HG02970 (cell line): Measurements from ENCODE around the gene COX18.

Experiments
- ATAC-seq: cut with Tn5 transposase; IDR thresholded peaks from one replicate; pipeline ENCODE4 v1.9.1; 2021; ENCODE audit warnings: mild to moderate bottlenecking, moderate library complexity, moderate number of reproducible peaks; ENCODE audit not compliant: unreplicated experiment, low FRiP score

COX18 gene, protein sequence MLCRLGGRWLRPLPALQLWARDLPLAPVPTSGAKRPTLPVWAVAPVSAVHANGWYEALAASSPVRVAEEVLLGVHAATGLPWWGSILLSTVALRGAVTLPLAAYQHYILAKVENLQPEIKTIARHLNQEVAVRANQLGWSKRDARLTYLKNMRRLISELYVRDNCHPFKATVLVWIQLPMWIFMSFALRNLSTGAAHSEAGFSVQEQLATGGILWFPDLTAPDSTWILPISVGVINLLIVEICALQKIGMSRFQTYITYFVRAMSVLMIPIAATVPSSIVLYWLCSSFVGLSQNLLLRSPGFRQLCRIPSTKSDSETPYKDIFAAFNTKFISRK

DNA sequence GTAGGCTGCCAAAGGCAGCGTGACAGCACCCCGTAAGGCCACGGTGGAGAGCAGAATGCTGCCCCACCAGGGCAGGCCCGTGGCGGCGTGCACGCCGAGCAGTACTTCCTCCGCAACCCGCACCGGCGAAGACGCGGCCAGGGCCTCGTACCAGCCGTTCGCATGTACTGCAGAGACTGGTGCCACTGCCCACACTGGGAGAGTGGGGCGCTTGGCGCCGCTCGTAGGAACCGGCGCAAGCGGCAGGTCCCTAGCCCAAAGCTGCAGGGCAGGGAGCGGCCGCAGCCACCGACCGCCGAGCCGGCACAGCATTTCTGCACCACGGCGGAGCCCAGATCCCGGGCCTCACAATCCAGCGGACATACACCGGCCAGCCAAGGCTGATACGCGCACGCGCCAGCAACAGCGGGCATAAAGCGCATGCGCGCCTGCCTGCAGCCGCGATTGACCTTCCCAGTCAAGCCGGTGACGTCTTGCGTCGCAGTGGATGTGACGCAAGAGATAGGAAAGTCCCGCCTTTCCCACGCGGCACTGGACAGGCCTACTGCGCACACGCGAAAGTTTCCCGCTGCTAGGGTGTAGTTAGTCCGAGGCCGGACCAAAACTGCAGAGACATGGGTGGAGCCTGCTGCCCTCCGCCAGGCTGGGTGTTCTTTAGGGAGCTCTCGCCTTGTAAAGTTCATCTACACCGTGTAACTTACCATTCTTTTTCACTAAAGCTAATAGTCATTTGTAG, at the start of gene COX18:
Gene COX18 (minus strand): TSS at position 379 of the 736 bp plus-strand sequence. CDS start 67 bp downstream, at position 312.
- ATAC-seq, result peak; percentile 86

DNA sequence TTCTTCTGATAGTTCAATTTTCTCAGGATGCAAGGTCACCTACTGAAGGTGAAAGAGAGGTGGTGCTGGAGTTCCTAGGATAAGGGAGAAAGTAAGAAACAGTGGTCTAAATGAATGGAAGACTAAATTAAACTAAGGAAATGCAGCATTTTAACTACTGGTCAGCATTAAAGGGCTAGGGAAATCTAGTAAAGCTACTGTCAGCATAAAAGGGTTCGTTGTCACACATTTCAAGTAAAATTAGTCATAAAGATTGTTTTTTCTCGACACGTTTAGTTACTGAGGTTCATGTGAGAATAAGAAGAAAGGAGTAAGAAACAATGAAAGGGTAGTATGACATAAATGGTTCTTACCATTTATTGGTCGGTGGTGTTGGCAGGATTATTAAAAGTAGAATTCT, 40.0 kb upstream of the COX18 start:
- ATAC-seq, result no peak

DNA sequence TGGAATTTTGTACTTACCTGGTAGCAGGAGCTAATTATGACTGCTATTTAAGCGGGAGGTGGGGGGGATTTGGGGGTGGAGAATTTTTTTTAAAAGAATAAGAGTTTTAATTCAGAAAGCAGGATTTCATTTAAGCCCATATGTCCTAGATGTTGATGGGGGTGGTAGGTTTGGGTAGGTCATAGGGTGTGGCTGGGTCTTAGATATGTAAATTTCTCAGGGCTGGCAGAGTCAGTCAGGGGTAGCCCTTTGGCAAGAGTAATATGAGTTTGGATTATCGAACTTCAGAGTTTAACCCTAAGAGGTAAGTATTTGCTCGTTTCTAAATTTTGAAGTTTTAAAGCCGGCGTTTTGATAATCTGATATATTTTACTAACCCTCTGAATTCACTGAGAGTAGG, 35.2 kb upstream of the COX18 start:
- no peak for ATAC-seq

DNA sequence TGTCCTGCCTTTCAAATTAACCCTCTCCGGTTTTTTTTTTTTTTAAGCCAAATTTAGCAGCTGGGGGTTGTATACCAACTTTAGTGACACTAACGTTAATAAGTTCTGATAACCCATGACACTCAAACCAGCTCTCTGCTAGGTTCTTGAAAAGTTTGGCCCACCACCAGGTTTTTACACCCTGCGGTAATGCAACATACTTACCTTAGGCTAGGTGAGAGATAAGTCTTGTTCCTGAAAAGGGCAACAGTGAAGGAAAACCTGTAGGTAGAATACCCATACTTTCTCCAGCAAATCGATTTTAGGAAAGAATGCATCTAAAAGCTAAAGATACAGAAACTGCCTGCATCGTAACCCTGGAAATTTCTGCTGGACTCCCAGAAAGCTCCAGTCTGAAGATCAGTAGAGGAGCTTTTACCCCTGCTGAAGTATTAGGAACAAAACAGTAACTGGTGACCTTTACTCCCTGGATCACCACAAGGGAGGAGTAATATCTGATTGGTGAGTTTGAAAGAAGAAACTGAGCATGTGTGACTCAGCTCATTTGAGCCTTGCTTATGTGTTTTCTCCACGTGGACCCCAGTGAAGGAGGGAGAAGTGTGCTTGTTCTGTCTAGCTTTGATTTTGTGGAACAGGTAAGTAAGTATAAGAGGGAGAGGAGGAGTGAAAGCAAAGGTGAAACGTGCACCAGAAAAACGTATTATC, 34.4 kb upstream of the COX18 start:
- no peak for ATAC-seq

DNA sequence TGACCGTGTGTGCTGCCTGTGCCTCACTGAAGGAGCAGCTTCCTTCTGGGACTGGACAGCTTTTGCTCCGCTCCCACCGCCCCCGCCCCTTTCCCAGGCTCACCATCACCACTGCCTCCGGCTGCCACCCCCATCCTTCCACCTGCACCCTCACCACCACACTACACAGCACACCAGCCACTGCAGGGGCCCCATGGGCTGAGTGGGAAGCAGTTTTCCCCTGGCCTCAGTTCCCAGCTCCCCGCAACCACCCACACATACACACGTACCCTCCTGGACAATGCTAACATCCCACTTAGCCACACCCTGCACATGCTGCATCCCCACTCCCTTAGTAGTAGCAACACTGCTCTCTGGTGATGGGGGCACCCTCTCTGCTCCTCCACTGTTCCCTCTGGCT, 29.6 kb upstream of the COX18 start:
- no peak for ATAC-seq

DNA sequence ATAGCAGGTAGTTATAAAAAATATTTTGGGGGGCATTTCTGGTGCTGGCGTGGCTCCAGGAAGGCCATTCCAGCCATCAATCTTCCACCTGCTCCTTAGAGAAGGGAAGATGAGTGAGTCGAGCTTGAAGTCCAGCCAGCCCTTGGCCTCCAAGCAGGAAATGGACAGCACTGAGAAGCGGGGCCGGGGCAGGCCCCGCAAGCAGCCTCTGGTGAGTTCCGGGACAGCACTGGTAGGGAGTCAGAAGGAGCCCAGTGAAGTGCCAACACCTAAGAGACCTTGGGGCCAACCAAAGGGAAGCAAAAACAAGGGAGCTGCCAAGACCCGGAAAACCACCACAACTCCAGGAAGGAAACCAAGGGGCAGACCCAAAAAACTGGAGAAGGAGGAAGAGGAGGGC, 29.2 kb upstream of the COX18 start:
- no peak for ATAC-seq

DNA sequence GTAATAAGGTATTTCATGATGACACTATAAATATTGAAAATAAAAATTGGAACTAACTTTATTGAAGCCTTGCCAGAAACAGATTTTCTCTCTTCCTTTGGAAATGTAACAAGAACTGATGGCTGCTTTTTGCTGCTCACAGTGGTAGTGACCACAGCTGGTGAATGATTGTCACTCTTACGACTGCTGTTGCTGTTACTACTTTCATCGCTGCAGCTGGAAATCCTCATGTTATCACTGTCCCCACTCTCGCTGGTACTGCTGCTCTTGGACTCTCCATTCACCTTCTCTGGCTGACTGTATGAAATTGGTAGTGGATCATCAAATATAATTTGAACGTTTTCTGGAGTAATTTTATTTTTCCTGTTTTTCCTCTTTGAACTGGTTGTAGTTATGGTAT, 28.5 kb upstream of the COX18 start:
- no peak for ATAC-seq

DNA sequence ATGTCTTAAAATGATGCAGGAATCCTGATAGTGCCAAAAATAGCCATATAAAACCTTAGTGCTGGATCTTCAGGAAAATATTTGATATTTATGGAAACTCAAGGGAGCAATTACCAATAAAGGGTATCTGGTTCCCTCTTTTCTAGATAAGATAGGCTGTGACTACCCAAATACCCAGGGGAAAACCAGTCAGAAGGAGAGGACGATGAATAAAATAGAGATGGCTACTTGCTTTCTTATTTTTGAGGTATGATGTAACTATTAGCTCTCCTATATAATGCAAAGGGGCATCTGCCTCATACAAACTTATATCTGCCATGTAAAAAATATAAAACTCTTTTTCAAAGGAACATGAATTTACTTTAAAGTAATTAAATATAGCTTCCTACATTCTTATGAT, 23.4 kb upstream of the COX18 start:
- no peak for ATAC-seq

DNA sequence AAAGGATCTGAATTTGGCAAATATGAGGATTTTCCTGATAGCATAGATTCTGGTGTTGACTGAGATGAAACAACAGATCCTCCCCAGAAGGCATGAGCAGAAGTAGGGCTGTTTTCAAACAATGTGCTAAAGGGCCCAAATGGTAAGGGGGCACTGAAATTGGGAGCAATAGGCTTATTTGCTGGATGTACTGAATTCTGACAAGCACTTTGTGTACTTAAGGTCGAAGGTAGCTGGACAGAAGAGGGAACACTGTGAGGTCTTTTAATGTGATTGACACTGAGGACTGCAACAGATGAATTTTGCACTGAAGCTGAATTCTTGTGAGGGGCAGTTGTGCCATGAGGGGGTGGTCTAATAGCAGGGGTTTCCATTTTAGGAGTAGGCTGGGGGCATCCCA, 21.2 kb upstream of the COX18 start:
- no peak for ATAC-seq

DNA sequence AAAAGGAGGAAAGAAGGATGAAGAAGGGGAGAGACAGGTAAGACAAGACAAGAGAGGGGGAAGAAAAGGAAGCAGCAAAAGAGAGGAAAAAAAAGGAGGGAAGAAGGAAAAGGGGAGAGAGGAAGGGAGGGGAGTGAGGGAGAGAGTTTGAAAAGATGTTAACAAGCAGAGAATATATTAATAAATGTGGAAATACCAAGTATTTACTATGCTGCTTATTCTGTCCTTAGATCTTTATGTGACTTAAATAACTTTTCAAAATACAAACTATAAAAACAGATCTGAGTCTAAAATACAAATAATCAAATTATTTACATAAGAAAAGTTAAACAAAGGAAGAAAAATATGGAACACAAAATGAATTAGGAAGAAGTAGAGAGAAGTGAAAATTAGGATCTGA, 18.4 kb upstream of the COX18 start:
- no peak for ATAC-seq

DNA sequence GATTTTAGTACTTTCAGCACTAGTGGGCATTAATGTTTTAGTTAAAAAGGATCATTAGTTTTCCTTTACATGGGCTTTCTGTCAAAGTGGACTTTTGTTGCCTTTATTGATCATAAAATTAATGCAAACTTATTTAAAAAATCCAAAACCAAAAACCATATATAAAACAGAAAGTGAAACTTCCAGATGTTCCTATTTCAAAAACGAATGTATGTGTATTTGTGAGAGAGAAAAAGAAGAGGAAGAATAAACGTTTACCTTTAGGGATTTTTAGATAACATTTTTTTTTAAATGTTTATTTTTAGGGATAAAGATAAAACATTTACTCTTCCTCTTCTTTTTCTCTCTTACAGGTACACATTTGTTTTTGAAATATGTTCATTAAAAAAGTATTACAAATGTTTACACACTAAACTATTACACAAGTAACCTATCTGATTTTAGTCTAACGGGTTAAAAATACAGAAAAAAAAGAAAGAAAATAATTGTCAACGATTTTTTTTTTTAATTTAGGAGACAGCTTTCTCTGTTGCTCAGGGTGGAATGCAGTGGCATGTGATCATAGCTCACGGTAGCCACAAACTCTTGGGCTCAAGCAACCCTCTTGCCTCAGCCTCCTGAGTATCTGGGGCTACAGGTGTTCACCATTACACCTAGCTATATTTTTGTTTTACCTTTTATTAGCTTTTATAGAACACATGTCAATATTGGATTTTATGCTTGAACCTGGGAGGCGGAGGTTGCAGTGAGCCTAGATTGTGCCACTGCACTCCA, 16.8 kb upstream of the COX18 start:
- ATAC-seq, result no peak

DNA sequence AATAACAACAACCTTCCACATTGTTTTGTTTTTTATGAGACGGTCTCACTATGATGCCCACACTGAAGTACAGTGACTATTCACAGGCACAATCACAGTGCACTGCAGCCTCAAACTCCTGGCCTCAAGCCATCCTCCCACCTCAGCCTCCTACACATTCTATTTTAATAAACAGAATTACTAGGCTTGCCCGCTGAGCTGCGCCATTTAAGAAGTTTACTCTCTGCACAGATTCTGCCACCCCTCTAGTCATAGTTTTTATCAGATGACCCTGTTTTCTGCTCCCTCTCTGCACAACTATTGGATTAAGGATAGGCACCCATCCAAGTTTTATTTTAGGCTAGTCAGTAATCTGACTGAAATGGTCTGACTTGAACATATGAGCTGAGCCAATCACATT, 11.3 kb upstream of the COX18 start:
- ATAC-seq, result no peak

DNA sequence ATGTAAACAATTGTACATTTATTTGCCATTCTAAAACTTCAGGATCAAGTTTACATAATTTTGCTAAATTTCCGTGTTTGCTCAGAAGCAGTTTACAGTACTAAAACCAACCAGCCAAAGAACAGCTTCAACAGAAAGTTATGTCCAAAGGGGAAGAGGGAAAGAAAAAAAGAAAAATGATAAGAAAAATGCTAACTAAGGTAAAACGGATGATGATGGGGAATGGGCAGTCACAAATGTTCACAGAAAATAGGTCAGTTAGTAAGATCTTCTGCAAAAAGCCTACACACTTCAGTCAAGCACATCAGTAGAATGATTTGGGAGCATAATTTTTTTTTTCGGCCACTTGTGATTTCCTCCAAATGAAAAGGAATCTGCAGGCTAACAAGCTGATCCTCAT, 6.3 kb upstream of the COX18 start:
- no peak for ATAC-seq

DNA sequence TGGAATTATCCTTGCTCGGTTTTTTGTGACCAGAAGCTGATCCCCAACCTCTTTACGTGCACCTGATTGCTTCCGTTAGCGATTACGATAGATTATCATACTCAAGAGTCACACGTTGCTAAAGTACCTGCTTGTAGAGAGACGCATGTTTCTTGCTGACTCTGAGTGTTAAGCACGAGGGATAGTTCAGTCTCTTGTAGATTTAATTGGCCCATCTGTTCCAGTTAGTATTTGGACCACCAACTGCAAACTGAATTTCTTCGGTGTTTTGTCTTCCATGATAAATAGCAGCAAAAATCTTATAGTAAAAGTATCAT, 516 bp upstream of the COX18 start:
- peak; percentile 7 for ATAC-seq

DNA sequence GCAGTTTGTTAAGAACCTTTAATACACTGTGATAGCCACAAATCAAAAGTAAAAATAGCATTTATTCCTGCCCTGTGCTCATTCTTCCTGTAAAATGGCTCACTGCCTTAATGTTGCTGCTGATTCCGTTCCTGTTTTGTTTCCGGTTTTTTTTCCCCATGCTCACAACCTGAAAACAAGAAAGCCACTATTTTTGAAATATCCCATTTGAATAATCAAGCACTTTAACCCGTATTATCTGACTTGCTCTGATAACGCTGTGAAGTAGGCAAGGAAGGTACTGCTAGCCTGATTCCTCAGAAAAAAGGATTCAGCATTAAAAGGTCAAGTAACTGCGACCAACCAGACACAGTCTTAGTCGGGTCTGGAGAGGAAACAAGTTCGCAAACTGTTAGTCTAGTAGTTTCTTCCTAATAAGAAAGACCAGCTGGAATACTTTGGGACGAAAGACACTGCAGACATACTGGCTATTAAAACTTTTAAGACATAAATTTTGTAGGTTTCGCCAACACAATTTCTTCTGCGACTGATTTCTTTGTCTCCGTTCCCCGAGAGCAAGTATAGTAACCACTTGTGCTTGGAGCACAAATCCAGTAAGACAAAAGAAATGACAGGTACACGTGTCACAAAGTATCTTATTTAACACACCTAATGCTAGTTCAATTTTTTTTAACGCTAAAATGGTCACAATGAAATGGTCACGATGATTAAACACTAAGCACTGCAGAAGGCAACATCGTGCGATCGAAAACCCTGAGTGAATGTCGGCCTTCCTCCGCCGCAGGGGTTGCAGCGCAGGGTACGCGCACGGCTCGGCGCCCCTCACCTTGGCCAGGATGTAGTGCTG, 802 bp downstream of the COX18 start:
- no peak for ATAC-seq

DNA sequence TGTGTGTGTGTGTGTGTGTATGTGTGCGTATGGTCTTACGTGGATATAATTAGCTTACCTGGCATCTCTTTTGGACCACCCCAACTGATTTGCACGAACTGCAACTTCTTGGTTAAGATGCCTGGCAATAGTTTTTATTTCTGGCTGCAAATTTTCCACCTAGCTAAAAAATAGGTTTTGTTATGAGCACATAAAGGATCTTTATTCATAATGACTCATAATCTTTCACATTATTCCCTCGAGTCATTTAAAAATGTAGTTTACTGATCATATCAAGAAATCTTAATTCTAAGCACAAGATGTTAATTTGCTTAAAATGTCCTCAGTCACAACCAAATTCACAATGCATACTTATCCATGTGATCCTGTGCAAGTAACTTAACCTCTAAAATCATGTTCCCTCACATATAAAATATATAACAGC, 1.5 kb downstream of the COX18 start:
- ATAC-seq, result no peak

DNA sequence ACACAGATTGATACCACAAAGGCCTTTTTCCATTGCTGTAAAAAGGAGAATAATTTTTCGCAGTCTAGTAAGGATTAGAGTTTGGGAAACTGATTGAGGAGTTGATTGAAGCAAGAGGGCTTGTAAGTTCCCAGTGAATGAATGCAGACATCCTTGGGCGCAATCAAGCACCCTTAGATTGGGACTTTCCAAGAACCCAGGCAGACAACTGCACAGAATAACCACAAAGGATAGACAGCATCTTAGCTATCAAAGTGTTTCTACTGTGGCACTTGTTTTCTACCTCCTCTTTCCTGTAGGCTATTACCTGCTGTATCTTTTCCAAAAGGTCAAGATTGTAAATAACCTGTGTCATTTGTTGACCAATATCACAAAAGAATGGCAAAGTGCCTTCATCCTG, 2.6 kb downstream of the COX18 start:
- ATAC-seq, result no peak

DNA sequence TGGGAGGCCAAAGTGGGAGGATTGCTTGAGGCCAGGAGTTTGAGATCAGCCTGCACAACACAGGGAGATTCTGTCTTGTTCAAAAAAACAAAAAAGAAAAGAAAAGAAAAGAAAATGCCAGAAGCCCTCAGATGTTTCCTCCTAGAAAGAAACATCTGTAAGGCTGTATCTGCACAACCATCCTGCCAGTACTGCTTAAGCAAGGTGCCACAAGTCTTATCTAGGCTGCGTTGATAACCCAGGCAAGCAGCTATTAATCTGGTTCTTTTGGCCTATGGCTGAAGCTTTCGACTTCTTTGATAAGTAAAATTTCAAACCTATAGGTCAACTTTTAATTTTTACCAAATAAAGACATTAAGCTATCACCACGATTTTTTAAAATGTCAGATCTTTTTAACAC, 3.1 kb downstream of the COX18 start:
- no peak for ATAC-seq

DNA sequence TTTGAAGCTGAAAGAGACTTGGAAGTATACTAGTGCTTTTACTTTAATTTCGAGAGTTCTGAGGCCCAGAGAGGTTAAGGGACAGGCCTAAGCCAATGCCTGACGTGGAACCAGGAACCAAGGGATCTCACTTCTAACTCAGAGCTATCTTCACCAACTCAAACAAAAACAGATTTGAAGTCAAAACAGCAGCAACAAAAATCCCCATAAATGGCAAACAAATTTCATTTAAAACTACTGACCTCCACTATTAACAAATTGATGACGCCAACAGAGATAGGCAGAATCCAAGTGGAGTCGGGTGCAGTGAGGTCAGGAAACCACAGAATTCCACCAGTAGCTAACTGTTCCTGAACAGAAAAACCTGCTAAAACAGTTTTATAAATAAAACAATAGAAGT, 5.0 kb downstream of the COX18 start:
- no peak for ATAC-seq
